ENCODE measurements around the gene TCHHL1. TPM values are rescaled to one million over a fixed set of nuclear protein-coding genes. Genes with fewer than 3 reads are reported as not detected.

Gene TCHHL1
- total and polyA plus RNA-seq, 2 of the 8 experiments (the other 6 are each of a cell fraction or from before 2014, with no cell fraction given): not detected

DNA sequence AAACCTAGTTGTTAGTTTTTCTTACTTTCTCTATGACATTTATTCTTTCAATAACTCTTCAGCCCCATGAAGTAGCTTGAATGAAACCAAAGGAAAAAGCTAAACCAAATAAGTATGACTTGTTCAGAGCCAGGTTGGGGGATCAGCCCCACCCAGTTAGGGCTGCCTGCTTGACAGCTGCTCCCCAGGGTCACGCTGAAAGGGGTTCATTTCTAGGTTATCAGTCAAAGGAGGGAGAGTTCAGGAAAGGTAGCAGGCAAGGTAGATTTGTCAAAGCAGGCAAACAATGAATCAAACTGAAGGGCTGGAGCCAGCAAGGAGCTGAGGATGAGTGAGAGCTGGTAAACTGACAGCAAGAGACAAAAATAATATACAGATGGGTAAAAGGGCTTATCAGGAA, 49.0 kb downstream of the TCHHL1 start:
- FAIRE-seq (no peak), DNase-seq (ENCODE audit: low read depth in 1 of 2, low spot score in 2 of 2) (no peak)
- ChIA-PET POLR2A (ENCODE audit: partially characterized antibody) (no interaction called here), CTCF (ENCODE audit: partially characterized antibody) (interaction anchor here (0.7 to 3.7 kb wide), 7 partner anchors 8 to 72 kb away, joined by 3 to 13 read pairs (median 5); no protein-coding TSS in a partner anchor)
- H3K9ac ChIP-seq (replicated peaks in 1 of 4; ENCODE audit: extremely low read depth in 1 of 4, low read depth in 3 of 4, low read length in 3 of 4): no peak overlapping the region
- no peak overlapping the region for H2AK5ac ChIP-seq (ENCODE audit: low read depth, low read length)
- no peaks in the 10 kb centered on the region for H4K20me1 ChIP-seq (replicated peaks in 1 of 2; ENCODE audit: control insufficient read depth in 1 of 2, insufficient read depth in 2 of 2, low read length in 2 of 2)
- no peak overlapping the region for H3K4ac ChIP-seq (replicated peaks; ENCODE audit: insufficient read length, low read depth, low read length)
- H3K27me3 ChIP-seq (replicated peaks in 1 of 4; ENCODE audit: control insufficient read depth in 3 of 4, extremely low read depth in 1 of 4, insufficient read depth in 3 of 4, low read length in 3 of 4): peaks cover 0 to 6% (median 0%) of the 10 kb centered on the region in 4 experiments; a peak in 4 of 7 replicates
- H2BK20ac ChIP-seq (ENCODE audit: low read length): no peak overlapping the region
- no peak overlapping the region for H3K27ac ChIP-seq (ENCODE audit: low read depth, low read length)
- TF ChIP-seq KDM5A (IDR thresholded peaks at IDR 0.05; ENCODE audit: low read length) (no peak), SAP30 (IDR thresholded peaks at IDR 0.05; ENCODE audit: insufficient read depth, insufficient replicate concordance, low read length) (no peak), SP1 (IDR thresholded peaks at IDR 0.05; ENCODE audit: low read depth, low read length) (no peak), RFX5 (IDR thresholded peaks at IDR 0.05; ENCODE audit: borderline replicate concordance, low read depth, low read length) (no peak)
- TF ChIP-seq, protein P1, sequence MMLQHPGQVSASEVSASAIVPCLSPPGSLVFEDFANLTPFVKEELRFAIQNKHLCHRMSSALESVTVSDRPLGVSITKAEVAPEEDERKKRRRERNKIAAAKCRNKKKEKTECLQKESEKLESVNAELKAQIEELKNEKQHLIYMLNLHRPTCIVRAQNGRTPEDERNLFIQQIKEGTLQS (IDR thresholded peaks at IDR 0.05; ENCODE audit: insufficient read depth, low read depth, low read length): no peak
- H3K36me3 ChIP-seq (ENCODE audit: control insufficient read depth in 2 of 4, insufficient read depth in 4 of 4, low read length in 3 of 4): no peaks in the 10 kb centered on the region
- no peak overlapping the region for H3K4me2 ChIP-seq (ENCODE audit: insufficient read depth in 1 of 2, low read depth in 2 of 2, low read length in 2 of 2)
- peaks cover 3 to 11% (median 8%) of the 10 kb centered on the region in 4 experiments for H3K4me1 ChIP-seq (replicated peaks in 1 of 4; ENCODE audit: control insufficient read depth in 3 of 4, insufficient read depth in 4 of 4, low read length in 3 of 4)
- no peak overlapping the region for H2BK120ac ChIP-seq (replicated peaks; ENCODE audit: low read depth, low read length)
- H2BK5ac ChIP-seq (ENCODE audit: low read depth, low read length): no peak overlapping the region
- H3K23me2 ChIP-seq (ENCODE audit: low read depth, low read length): peaks cover 6% of the 10 kb centered on the region; the same call in 1 of the 2 replicates
- H4K5ac ChIP-seq (ENCODE audit: insufficient read length, low read depth, low read length): no peak overlapping the region
- no peaks in the 10 kb centered on the region for H3K79me1 ChIP-seq (ENCODE audit: low read depth, low read length)
- no peaks in the 10 kb centered on the region for H3K9me3 ChIP-seq (ENCODE audit: insufficient read depth in 2 of 2, low read depth in 1 of 2, low read length in 1 of 2)
- H3K56ac ChIP-seq (replicated peaks; ENCODE audit: insufficient read length, low read depth, low read length): no peak overlapping the region
- H4K91ac ChIP-seq (replicated peaks; ENCODE audit: insufficient read length, low read length): no peak overlapping the region
- H3K23ac ChIP-seq (ENCODE audit: insufficient read length): no peak overlapping the region
- H4K8ac ChIP-seq (ENCODE audit: extremely low read depth, insufficient read depth, low read length): no peak overlapping the region
- no peak overlapping the region for H3K14ac ChIP-seq (ENCODE audit: insufficient read length)
- no peak overlapping the region for H2BK12ac ChIP-seq (ENCODE audit: low read depth, low read length)
- no peak overlapping the region for H3K4me3 ChIP-seq (ENCODE audit: extremely low read depth in 1 of 4, insufficient read depth in 2 of 4, low read depth in 3 of 4, low read length in 4 of 4)
- no peaks in the 10 kb centered on the region for H3K79me2 ChIP-seq (ENCODE audit: control insufficient read depth in 1 of 2, insufficient read depth in 2 of 2, low read length in 2 of 2)
- H2AFZ ChIP-seq (ENCODE audit: low read length): no peak overlapping the region
- 82% methylated on average over 1 of the region's 1 CpG; no CpG with 5 or more reads in 1 of the 2 experiments for WGBS, 2 experiments (ENCODE audit: extremely low coverage in 1 of 2, insufficient coverage in 1 of 2, insufficient read length in 1 of 2, insufficient replicate concordance in 2 of 2, low coverage in 1 of 2, low lambda C conversion rate in 2 of 2, missing lambda C conversion rate in 1 of 2)
- H2BK15ac ChIP-seq (ENCODE audit: low read length): no peak overlapping the region
- H3K18ac ChIP-seq (ENCODE audit: extremely low read depth, low read length): no peak overlapping the region
